GM19467 (cell line): ENCODE measurements around the gene KIF18A.

Experiments used
- ATAC-seq: cut with Tn5 transposase; IDR thresholded peaks from one replicate; pipeline ENCODE4 v1.9.1; 2021; ENCODE audit warnings: mild to moderate bottlenecking, moderate library complexity; ENCODE audit not compliant: unreplicated experiment

KIF18A gene

DNA sequence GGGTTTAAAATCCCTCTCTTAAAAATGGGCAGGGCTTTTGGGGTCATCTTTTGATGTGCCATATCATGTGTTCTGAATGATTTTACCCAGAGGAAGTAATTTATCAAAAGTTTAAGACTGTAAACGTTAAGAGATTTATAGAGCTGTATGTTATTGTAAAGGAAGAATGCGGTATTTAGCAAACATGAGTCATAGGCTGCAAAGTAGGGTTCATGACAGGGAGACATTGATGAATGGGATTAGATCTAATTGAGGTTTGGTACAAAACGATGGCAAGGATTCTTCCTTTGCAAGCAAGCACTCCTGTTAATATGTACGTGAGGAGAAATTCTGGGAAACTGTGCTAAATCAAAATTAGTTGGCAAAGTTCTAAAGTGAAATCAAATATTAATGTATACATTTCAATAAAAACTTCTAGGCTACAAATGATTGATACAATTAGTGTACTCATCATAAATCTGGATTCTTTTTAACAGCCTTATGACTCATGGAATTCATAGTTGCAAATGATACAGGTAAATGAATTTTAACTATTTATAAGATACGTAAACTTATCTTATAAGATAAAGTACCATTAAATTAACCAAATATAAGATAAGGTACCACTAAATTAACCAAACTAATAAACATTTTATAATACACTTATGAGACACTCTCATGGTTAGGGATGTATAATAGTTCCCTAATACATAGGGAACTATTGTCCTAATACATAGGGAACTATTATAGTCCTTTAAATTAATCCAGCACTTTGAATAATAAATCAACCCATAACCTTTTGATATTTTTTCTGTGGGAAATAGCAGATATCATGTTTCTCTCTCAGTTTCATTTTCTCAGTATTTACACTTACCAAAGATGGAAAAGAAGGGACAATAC is 58.4 kb downstream of the KIF18A start:
- no peak for ATAC-seq

DNA sequence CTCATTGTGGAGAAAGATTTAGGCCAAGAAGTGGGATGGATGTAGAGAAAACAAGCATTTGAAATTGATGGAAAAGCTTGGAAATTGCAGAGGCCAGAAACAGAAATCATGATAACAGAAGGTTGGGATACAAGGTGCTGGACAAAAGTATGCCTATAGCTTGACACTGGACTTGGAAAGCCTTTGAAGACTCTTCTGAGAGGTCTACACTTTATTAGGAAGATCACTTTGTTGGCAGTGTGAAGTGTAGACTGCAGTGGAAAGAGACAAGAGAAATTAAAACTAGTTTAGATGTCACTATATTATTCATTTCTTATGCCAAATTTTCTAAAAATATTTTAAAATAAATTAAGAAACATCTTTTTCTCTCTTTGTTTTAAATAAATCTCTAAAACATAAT is 59.1 kb downstream of the KIF18A start:
- no peak for ATAC-seq

DNA sequence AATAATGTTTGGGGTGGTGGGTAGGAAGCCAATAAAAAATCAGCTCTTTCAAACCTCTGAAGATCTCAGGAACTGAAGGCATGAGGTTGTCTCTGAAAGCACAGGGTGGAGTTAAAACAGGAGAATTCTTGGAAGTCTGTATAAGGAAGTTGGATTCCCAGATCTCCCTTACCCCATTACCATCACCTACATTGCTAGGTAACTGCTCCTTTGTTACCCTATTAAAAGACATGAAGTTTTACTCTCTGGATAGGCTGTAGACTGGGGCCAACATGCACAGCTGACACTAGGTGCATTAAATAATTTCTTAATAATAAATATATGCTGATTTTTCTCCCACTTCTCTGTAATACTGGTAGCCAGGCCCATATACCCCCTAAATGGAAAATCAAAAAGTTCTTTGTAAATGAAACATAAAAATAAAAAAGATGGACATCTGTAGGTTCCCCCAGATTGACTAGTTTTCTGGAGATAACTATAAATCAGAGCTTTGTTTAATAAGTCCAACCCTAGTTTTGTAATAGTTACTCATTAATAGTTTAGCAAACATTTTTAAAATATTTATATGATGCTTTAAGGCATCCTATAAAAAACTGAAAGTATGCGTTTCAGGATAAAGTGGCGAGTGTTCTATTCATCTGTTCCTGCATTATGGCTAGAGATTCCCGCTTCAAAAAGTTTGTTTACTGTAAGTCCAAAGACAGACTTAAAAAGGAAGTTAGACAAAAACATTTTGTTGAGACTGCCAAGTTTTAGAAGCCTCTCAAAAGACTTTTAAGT is 63.8 kb downstream of the KIF18A start:
- ATAC-seq = no peak

DNA sequence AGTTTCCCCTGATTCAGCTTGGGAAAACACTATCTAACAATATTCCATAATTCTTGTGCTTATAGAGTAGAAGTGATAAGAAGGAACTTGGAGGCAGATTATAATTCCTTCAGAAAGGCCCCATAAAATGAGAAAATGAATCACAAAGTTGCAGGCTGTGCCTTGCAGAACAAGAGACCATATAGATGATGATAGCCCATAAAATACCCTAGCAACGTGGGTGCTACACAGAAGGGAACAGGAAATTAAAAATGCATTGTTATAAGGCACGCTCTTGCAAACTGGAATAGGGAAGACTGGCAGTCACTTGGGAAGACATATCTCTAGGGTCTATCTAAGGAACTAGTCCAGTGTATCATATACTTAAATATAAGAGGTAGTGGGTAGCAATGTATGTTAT is 67.6 kb downstream of the KIF18A start:
- ATAC-seq = no peak

DNA sequence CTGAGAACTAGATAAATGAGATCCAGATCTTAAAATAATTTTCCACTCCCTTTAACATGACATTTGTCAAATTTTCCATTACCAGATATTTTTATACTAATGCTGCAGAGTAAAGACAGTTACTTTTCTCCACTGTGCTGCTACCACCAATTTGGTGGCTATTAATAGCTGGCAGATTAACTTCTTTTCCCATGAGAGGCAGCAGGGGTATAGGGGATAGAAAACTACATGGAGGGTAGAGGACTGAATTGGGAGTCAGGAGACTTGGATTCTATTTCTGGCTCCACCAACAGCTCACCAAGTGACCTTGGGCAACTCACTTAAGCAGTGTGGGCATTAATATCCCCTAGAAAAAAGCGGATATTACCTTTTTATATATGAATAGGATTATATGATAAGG is 69.2 kb downstream of the KIF18A start:
- no peak for ATAC-seq

DNA sequence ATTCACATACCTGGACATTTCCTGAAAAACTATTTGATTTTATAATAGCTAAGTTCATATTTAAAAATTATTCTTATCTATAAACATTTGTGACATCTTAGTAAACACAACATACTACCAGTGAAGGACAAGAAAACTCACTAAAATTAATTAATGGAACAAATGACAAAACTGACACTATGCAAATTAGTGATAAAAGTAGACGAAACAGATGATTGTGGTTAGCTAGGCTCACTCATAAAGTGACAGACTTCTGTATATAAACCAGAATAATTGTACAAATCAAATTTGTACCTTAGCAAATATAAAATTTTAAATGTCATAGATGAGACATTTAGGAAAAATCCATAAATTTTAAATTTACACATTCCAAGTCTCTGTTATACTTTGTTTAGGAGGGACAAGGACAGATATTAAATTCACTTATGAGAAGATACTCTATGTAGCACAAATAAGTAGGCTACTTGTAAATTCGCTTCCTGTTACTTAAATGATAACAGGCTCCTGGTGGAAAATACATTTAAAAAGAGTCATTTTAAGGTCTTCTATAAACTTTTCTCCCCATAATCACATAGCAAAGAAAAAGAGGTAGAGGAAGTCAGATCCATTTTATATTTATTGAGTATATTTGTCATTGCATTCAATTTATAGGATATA is 81.2 kb downstream of the KIF18A start:
- peak; percentile 56 for ATAC-seq

DNA sequence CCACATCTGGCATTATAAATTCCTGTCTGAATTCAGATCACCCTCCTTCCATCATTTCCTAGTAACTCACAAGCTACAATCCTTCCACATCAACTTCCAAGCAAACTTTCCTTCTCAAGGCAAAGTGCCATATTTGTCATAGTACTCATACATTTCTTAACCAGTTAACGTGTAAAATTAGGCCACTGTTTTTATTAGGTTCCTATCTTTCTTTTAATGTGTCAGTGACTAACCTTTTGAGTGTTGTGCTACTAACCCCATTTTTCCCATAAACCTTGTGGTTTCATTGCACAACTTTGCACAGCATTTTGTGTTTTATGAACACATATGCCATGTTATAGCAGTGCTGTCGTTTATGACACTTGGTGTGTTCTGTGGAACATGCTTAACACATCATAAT is 90.1 kb downstream of the KIF18A start:
- no peak for ATAC-seq

DNA sequence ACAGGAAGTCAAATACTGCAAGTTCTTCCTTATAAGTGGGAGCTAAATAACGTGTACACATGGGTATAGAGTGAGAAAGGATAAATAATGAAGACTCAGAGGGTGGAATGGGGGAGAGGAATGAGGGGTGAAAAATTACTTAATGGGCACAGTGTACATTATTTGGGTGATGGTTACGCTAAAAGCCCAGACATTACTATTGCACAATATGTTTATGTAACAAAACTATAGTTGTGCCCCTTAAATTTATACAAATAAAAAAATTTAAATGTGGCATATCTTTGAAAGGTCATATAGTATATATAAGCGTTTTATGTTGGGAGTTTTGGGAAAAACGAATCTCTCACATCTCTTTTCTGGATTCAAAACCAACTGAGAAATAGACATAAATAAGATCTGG is 96.1 kb downstream of the KIF18A start:
- ATAC-seq = no peak

DNA sequence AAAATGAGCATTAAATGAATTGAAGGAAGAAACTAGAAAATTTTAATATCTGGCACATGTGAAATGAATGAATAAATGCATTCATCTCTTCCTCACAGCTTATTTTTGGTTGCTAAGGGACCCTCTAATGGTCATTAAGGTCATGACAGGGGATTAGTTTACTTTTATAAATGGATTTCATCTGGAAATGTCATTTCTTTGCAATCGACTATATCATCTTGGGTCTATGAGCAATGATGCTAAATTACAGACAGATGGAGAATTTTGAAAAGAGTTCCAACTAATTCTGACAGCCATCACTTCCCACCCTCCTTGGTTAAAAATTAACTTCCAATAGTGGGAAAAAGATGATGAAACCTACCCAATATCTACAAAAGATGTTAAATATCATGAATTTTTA is 98.0 kb downstream of the KIF18A start:
- no peak for ATAC-seq

DNA sequence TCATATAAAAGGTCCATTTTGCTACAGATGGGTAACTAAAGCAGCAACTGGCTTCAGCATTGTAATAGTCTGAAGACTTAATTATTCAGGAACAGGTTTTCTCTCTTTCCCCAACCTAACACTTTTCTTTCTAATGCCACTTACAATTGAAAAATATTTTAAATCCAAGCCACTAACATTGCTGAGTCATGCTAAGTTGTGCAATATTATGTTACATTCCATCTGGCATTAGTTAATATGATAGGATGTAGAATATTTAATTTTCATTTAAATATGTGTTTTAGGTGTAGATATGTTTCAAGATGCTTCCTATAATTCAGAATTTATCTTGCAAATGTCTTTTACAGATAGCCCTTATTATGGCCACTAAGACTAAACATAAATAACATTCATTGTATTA is 98.6 kb downstream of the KIF18A start:
- ATAC-seq = no peak

DNA sequence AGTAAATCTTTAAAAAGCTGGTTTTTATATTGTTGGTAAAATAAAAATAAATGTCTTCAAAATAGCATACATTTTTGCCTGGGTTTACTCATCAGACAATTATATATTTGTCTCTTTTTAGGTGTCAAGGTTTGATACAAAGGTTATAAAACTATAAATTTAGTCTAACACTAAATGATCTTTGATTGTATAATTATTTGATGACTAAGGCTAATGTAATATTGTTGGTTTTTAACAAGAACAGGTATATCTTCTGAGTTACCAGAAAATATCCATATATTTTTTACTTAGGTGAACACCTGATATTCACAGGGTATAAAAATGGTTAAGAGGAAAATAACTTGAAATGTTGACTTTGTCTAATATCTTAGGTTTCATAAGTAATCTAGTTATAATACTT is 104.3 kb downstream of the KIF18A start:
- ATAC-seq = no peak

DNA sequence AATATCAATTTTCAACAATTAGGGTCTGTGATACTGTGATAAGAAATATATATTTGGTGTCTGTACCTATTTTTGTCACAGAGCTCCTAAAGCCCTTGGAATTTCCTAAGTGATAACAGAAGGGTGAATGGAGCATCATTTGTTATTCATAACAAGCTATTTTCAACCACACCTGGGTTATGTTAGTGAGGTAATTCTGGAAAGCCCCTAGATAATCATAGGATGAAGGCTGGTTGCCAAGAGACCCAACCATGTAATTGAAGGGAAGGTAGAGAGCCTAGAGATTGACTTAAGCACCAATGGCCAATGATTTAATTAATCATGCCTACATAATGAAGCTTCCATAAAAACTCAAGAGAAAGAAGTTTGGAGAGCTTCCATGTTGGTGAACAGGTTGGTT is 109.4 kb downstream of the KIF18A start:
- ATAC-seq = no peak

DNA sequence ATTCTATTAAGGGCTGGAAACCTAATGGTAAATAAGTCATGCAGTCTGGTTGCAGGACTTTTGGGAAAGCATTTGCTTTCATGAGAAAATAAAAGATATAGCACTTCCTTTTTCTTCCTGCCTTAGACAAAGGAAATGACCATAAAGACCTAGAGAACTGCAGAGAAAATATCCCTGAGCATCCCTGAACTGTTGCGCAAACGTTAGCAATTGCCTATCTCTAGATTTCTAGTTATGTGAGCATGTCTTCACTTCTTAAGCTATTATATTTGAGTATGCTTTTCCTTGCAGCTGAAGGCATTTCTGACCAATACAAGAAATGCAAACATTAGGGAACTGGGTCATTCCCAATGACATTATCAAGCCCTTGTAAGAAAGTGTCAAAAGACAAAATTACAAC is 110.6 kb downstream of the KIF18A start:
- no peak for ATAC-seq

DNA sequence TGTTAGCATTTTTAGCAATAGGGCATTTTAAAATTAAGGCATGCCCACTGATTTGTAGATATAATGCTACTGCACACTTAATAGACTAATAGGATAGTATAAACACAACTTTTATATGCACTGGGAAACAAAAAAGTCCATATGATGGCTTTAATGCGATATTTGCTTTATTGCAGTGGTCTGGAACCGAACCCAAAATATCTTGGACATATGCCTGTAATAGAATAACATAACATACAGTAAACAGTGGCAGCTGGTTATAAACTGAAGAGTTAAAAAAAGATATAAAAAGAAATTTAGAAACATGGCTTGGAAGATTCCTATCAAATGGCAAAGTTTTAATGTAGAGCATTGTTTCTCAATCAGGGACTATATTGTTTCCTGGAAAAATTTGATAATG is 111.9 kb downstream of the KIF18A start:
- ATAC-seq = no peak

DNA sequence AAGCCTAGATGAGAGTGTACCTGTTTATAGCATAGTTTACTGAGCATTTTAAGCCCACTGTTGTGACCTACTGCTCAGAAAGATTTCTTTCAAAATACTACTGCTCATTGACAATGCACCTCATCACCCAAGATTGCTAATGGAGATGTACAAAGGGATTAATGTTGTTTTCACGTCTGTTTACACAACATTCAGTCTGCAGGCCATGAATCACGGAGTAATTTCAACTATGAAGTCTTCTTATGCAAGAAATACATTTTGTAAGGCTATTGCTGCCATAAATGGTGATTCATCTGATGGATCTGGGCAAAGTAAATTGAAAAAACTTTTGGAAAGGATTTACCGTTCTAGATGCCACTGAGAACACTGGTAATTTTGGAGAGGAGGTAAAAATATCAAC is 112.9 kb downstream of the KIF18A start:
- no peak for ATAC-seq

DNA sequence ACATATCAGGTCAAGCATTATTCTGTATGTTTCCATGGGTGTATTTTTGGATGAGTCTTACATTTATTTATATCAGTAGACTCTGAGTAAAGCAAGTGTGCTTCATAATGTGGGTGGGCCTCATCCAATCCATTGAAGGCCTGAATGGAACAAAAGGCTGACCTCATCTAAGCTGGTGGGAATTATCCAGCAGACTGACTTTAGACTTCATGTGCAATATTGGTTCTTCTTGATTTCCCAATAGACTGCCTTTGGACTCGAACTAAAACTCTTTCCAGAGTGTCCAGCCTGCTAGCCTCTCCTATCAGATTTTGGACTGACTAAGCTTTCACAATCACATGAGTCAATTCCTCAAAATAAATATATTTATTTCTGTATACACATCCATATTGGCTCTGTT is 116.2 kb downstream of the KIF18A start:
- ATAC-seq = no peak

DNA sequence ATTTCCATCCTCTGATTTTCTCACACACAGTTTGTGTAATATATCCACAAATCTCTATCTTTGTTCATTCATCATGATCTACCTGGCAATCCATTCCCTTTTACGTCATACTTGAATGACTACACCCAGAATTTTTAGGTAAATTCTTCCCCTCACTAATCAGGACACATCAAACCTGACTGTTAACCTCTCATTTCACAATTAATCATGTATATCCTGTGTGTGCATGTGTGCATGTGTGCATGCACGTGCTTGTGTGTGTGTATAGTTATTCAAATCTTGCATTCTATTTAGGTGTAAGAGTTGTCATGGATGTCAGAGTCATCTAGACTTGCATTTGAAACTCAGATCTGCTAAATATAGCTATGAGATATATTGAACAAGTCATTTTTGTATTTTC is 130.4 kb downstream of the KIF18A start:
- ATAC-seq = no peak

DNA sequence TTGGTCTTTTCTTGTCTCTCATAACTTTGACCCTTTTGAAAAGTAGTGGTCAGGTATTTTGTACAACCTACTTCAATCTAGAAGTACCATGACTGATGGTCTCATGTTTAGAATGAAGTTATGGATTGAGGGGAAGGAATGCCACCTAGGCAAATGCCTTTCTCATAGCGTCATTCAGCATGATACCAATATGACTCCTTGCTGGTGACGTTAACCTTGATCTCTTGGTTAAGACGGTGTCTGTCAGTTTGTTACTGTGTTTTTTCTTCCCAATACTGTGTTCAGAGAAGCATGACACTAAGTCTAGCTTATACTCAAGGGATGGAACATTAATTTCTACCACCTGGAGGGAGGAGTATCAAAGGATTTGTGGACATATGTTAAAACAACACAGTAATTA is 130.9 kb downstream of the KIF18A start:
- ATAC-seq = no peak

DNA sequence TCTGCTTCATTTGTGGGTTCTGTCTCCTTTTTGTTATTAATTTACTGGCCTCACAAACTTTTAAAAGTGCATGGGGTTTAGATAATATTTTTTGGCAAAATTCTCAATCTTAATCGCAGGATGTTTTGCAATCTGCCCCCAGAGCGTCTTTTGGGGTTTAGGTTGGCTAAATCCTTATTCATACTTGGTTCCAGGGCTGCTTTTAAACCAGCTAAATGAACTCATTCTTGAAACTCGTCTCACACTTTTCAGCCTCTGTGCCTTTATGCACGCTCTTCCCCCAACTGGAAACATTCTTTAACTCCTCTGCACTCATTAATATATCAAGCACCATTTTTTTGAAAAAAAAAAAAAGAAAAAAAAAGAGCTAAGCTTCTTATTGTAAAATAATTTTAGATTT is 131.7 kb downstream of the KIF18A start:
- no peak for ATAC-seq

DNA sequence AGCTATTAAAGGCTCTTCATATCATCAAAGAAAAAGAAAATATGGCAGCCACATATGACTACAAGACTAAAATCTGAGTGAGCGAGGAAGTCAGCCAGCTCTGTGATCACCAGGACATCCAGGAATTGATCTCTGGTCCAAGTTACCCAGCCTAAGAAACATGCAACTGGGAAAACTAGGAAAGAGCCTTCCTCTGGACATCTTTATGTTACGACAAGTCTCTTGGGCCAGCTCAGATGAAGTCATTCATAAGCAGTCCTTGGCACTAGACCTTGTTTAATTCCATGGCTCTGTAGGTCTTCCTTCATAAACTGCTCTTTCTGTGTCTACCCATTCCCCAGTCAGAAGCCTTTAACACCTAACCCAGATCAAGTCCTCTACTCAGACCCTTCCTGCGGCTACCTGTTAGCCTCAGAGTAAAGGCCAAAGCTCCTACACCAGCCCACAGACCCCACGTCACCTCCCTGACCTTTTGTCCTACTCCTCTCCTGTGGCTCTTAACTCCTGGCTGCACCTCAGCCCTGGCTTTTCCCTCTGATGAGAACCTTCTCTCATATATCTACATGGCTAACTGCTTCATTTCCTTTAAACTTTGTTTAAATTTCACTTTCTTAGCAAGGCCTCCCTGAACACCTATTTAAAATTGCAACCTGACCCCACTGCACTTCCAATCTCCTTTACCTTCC is 134.0 kb downstream of the KIF18A start:
- no peak for ATAC-seq

DNA sequence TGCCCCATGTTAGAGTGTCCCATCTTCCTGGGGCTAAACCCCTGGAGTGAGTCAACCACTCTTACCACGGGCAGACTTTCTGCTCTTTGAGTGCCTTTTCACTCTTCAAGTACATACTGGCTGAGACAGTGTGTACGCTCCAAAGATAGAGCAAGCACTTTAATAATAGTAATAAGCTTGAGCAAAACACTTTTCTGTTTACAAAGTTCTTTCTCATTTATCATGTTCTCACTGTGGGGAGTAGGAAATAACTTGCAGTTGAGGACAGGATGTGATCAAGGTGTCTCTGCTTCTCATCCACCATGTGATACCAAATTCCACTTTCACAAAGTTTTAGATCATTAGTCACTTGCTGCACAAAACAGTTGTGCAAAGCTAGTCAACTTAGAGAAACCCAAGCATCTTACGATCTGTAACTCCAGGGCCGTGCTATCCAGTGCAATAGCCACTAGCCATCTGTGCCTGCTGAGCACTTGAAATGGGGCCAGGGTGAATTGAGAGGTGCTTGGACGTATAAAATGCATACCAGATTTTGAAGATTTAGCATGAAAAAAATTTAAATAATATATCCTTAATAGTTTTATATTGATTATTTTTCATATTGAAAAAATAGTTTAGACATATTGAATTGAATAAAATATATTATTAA is 135.3 kb downstream of the KIF18A start:
- ATAC-seq = no peak
